Ishikawa (cell line): ENCODE data around the gene GALK2.

Source experiments
- CEBPB ChIP-seq: IDR thresholded peaks from 2 replicates; pipeline ENCODE4 v1.6.1; 2012
- FOXM1 ChIP-seq: IDR thresholded peaks from 2 replicates; pipeline ENCODE4 v1.6.1; 2012; ENCODE audit warnings: low read depth, borderline replicate concordance
- NFIC ChIP-seq: IDR thresholded peaks from 2 replicates; pipeline ENCODE4 v1.6.1; 2012
- RAD21 ChIP-seq: IDR thresholded peaks from 2 replicates; pipeline ENCODE4 v1.6.1; 2012; ENCODE audit warnings: low read depth
- REST ChIP-seq: IDR thresholded peaks from 2 replicates; pipeline ENCODE4 v1.6.1; 2012; ENCODE audit warnings: low read depth, mild to moderate bottlenecking
- TAF1 ChIP-seq: IDR thresholded peaks from 2 replicates; pipeline ENCODE4 v1.6.1; 2012; ENCODE audit warnings: low read depth, mild to moderate bottlenecking
- YY1 ChIP-seq: IDR thresholded peaks from 2 replicates; pipeline ENCODE4 v1.6.1; 2012; ENCODE audit warnings: low read depth
- TF ChIP-seq, protein P1 (sequence below): IDR thresholded peaks from 2 replicates; pipeline ENCODE4 v1.6.1; 2012

DNA sequence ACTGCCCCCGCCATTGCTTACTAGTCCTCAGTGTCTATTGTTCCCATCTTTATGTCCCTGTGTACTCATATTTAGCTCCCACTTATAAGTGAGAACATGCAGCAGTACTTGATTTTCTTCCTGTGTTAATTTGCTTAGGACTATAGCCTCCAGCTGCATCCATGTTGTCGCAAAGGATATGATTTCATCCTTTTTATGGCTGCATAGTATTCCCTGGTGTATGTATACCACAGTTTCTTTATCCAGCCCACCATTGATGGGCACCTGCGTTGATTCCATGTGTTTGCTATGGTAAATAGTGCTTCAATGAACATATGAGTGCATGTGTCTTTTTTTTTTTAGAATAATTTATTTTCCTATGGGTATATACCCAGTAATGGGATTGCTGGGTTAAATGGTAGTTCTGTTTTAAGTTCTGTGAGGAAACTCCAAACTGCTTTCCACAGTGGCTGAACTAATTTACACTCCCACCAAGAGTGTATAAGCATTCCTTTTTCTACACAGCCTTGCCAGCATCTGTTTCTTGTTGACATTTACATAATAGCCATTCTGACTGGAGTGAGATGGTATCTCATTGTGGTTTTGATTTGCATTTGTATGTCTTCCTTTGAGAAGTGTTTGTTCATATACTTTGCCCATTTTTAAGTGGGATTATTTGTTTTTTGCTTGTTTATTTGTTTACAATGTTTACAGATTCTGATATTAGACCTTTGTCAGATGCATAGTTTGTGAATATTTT is 53.7 kb downstream of the GALK2 start:
- TF ChIP-seq REST (no peak), FOXM1 (no peak), CEBPB (no peak), RAD21 (no peak), YY1 (no peak), NFIC (no peak), TAF1 (no peak)
- TF ChIP-seq, protein P1, sequence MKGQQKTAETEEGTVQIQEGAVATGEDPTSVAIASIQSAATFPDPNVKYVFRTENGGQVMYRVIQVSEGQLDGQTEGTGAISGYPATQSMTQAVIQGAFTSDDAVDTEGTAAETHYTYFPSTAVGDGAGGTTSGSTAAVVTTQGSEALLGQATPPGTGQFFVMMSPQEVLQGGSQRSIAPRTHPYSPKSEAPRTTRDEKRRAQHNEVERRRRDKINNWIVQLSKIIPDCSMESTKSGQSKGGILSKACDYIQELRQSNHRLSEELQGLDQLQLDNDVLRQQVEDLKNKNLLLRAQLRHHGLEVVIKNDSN: no peak
